Vagina (tissue), 2 donors: ENCODE measurements around the gene PAM16.
"Not testable (repeated sequence)": the region's sequence is repeated elsewhere in the genome, so short reads cannot be mapped to it uniquely, and the experiment has no call there.

ENCODE experiments used
- CTCF ChIP-seq, 3 experiments: fragments of 450-650 bp in 2 of 3; fragments of 200-600 bp in 1 of 3; sonication (generic) in 1 of 3; IDR thresholded peaks; one replicate each; pipeline ENCODE4 v1.5.1; 2017 to 2019; ENCODE audit warnings: antibody characterized with exemption in 3 of 3, mild to moderate bottlenecking in 2 of 3, moderate library complexity in 2 of 3
- POLR2A ChIP-seq, 2 donors: fragments of 450-650 bp; IDR thresholded peaks; one replicate each; pipeline ENCODE4 v1.6.1; 2017; ENCODE audit warnings: antibody characterized with exemption in 2 of 2, mild to moderate bottlenecking in 2 of 2, moderate library complexity in 2 of 2
- POLR2AphosphoS5 ChIP-seq, 2 donors: sonication (generic); formaldehyde crosslinking; IDR thresholded peaks; one replicate each; pipeline ENCODE4 v1.9.0; 2017; ENCODE audit warnings: antibody characterized with exemption in 2 of 2, mild to moderate bottlenecking in 2 of 2, low read depth in 1 of 2; ENCODE audit not compliant: insufficient read depth in 1 of 2

DNA sequence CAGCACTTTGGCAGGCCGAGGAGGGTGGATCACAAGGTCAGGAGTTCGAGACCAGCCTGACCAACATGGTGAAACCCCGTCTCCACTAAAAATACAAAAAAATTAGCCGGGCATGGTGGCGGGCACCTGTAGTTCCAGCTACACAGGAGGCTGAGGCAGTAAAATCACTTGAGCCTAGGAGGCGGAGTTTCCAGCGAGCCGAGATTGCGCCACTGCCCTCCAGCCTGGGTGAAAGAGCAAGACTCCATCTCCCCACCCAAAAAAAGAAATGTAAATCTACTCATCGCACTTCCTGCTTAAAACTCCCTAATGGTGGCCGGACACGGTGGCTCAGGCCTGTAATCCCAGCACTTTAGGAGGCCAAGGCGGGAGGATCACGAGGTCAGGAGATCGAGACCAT lies 42.7 kb upstream of the PAM16 start:
- TF ChIP-seq POLR2AphosphoS5 (IDR thresholded peaks at IDR 0.05; ENCODE audit: insufficient read depth in 1 of 2, low read depth in 1 of 2); POLR2A (IDR thresholded peaks at IDR 0.05); CTCF (IDR thresholded peaks at IDR 0.05): not testable (repeated sequence)
